A549 (cell line): Measurements from ENCODE around the gene NLRC3.

Experiments
- CBX8 ChIP-seq: fragments of 200-600 bp; sonication (generic); IDR thresholded peaks from 2 replicates; pipeline ENCODE4 v1.6.1; 2016
- CEBPB ChIP-seq, 2 experiments: fragments of >200 bp in 1 of 2; sonication (Bioruptor Twin) in 1 of 2; formaldehyde crosslinking in 1 of 2; IDR thresholded peaks; 2 replicates each; pipeline ENCODE4 v1.6.1; 2012 to 2016
- CTCF ChIP-seq: fragments of >200 bp; sonication (Bioruptor Twin); formaldehyde crosslinking; IDR thresholded peaks from 3 replicates; pipeline ENCODE4 v1.5.1; 2016
- EHMT2 ChIP-seq: fragments of 200-600 bp; sonication (generic); IDR thresholded peaks from 2 replicates; pipeline ENCODE4 v1.6.1; 2016; ENCODE audit warnings: antibody characterized with exemption, low read depth, mild to moderate bottlenecking, moderate library complexity
- EP300 ChIP-seq, 2 experiments: fragments of >200 bp; sonication (Bioruptor Twin); formaldehyde crosslinking; IDR thresholded peaks; 2 replicates in 1 of 2; 3 replicates in 1 of 2; pipeline ENCODE4 v1.6.1; 2016 to 2017
- ESRRA ChIP-seq: fragments of 150-350 bp; IDR thresholded peaks from 2 replicates; pipeline ENCODE4 v1.6.1; 2014; ENCODE audit warnings: mild to moderate bottlenecking, low read length, borderline replicate concordance
- KDM1A ChIP-seq: fragments of 200-600 bp; sonication (generic); IDR thresholded peaks from 2 replicates; pipeline ENCODE4 v1.6.1; 2016; ENCODE audit warnings: low read depth, mild to moderate bottlenecking
- MAFK ChIP-seq: fragments of 450-650 bp; IDR thresholded peaks from 2 replicates; pipeline ENCODE4 v1.6.1; 2014; ENCODE audit not compliant: partially characterized antibody
- MAX ChIP-seq: IDR thresholded peaks from 2 replicates; pipeline ENCODE4 v1.6.1; 2012
- MAZ ChIP-seq: fragments of 150-350 bp; IDR thresholded peaks from 2 replicates; pipeline ENCODE4 v1.6.1; 2014; ENCODE audit warnings: antibody characterized with exemption, low read depth, low read length, borderline replicate concordance
- POLR2A ChIP-seq: IDR thresholded peaks from 2 replicates; pipeline ENCODE4 v1.6.1; 2012; ENCODE audit warnings: mild to moderate bottlenecking, low read length
- RARB ChIP-seq: fragments of 250-450 bp; sonication (Bioruptor Pico); IDR thresholded peaks from 2 replicates; pipeline ENCODE4 v1.8.0; 2021; ENCODE audit warnings: mild to moderate bottlenecking, moderate library complexity
- ZSCAN20 ChIP-seq: fragments of 250-450 bp; sonication (Bioruptor Pico); IDR thresholded peaks from 2 replicates; pipeline ENCODE4 v1.8.0; 2022; ENCODE audit warnings: mild to moderate bottlenecking, moderate library complexity

- no peak for TF ChIP-seq CTCF
- no peak for TF ChIP-seq MAFK
- TF ChIP-seq ESRRA, result no peak
- no peak for TF ChIP-seq RARB (CRISPR knock-in tag)
- TF ChIP-seq MAZ, result no peak
- no peak for TF ChIP-seq POLR2A
- TF ChIP-seq MAX, result no peak
- TF ChIP-seq CEBPB (IDR thresholded peaks at IDR 0.05), result no peak
- TF ChIP-seq CBX8, result no peak
- TF ChIP-seq EHMT2, result no peak
- no peak for TF ChIP-seq ZSCAN20 (CRISPR knock-in tag)
- no peak for TF ChIP-seq KDM1A
- TF ChIP-seq EP300 (IDR thresholded peaks at IDR 0.05), result no peak
Observed at GRCh38 chr16:3511286-3512180, 65.7 kb downstream of the NLRC3 start.
